Adipose tissue (tissue), 3 donors: ENCODE data around the gene TBCD. TPM values are rescaled to one million over a fixed set of nuclear protein-coding genes. Genes with fewer than 3 reads are reported as not detected.
"Not testable (repeated sequence)": the region's sequence is repeated elsewhere in the genome, so short reads cannot be mapped to it uniquely, and the experiment has no call there.

Experiments
- H3K27ac ChIP-seq: one replicate; pipeline ENCODE4 v1.5.1; 2013; ENCODE audit warnings: low read depth, low read length
- WGBS, 3 donors: extraction: QIAGEN DNeasy Blood & Tissue Kit; methylation state at CpG; one replicate each; pipeline ENCODE4 v1.1.7; 2013; 5-methylcytosine and 5-hydroxymethylcytosine counted together
- polyA plus RNA-seq, 3 donors: library from polyadenylated mRNA; stranded (reverse); fragments of 200-250 nt; gene quantifications; one replicate each; pipeline ENCODE4 v1.2.3, GENCODE V29; 2013
- donor health status: healthy with polysubstance abuse.
- donor health status: Bipolar disorder and iron deficiency.
- donor health status: healthy.

Gene TBCD
- polyA plus RNA-seq, 3 donors = 42.1 to 145 (median 65.1) TPM

- H3K27ac ChIP-seq = no peak overlapping the region
- WGBS, 3 donors = 84 to 87% (median 86%) methylated on average over 19 of the region's 19 CpGs
Measured at GRCh38 chr17:82722341-82723013, 29.4 kb upstream of the TBCD start.

GRCh38 chr17:82723169-82723807 lies 28.6 kb upstream of the TBCD start:
- WGBS, 3 donors = 87 to 94% (median 93%) methylated on average over 26 of the region's 26 CpGs
- H3K27ac ChIP-seq = no peak overlapping the region

- H3K27ac ChIP-seq = no peak overlapping the region
- WGBS, 3 donors = 96 to 98% (median 98%) methylated on average over 10 of the region's 10 CpGs
Measured at GRCh38 chr17:82726427-82726826, 25.4 kb upstream of the TBCD start.

- H3K27ac ChIP-seq = no peak overlapping the region
- 87 to 90% (median 87%) methylated on average over 47 to 48 of the region's 48 CpGs for WGBS, 3 donors
Measured at GRCh38 chr17:82729479-82730260, 22.2 kb upstream of the TBCD start.

GRCh38 chr17:82732118-82732743 lies 19.6 kb upstream of the TBCD start:
- 93 to 95% (median 94%) methylated on average over 12 to 13 of the region's 13 CpGs for WGBS, 3 donors
- no peak overlapping the region for H3K27ac ChIP-seq

- no peak within 1 kb of the TSS for H3K27ac ChIP-seq
- 2 to 4% (median 4%) methylated on average over 75 to 101 of the region's 101 CpGs for WGBS, 3 donors
Measured at GRCh38 chr17:82734987-82735866, 16.6 kb upstream of the TBCD start, which contains the start of gene FN3K. TSS of gene FN3K (plus strand) at chr17:82735615. CDS start at chr17:82735637, 22 bp downstream.

- WGBS, 3 donors = 75 to 91% (median 91%) methylated on average over 17 to 18 of the region's 18 CpGs
- H3K27ac ChIP-seq = no peak overlapping the region
Measured at GRCh38 chr17:82736511-82737185, 15.2 kb upstream of the TBCD start.

- WGBS, 3 donors = 58 to 80% (median 74%) methylated on average over 26 of the region's 26 CpGs
- no peak overlapping the region for H3K27ac ChIP-seq
Measured at GRCh38 chr17:82737967-82738877, 13.6 kb upstream of the TBCD start.

- WGBS, 3 donors = 96 to 98% (median 96%) methylated on average over 10 of the region's 10 CpGs
- no peak overlapping the region for H3K27ac ChIP-seq
Measured at GRCh38 chr17:82740906-82741759, 10.7 kb upstream of the TBCD start.

GRCh38 chr17:82743344-82744219 lies 8.3 kb upstream of the TBCD start:
- WGBS, 3 donors = 91 to 93% (median 93%) methylated on average over 16 of the region's 16 CpGs
- no peak overlapping the region for H3K27ac ChIP-seq

- 73 to 77% (median 73%) methylated on average over 7 of the region's 7 CpGs for WGBS, 3 donors
- not testable (repeated sequence) for H3K27ac ChIP-seq
Measured at GRCh38 chr17:82744736-82745135, 7.1 kb upstream of the TBCD start.

GRCh38 chr17:82745524-82745923 lies 6.3 kb upstream of the TBCD start:
- H3K27ac ChIP-seq = no peak overlapping the region
- WGBS, 3 donors = 60 to 84% (median 81%) methylated on average over 8 of the region's 8 CpGs

- 88 to 97% (median 96%) methylated on average over 16 of the region's 16 CpGs for WGBS, 3 donors
Measured at GRCh38 chr17:82748756-82749155, 3.1 kb upstream of the TBCD start.

GRCh38 chr17:82750241-82750908 lies 1.5 kb upstream of the TBCD start:
- WGBS, 3 donors = 64 to 71% (median 67%) methylated on average over 34 to 40 of the region's 40 CpGs
- H3K27ac ChIP-seq = no peak overlapping the region

More at GRCh38 chr17:82748756-82749155, 3.1 kb upstream of the TBCD start:
- H3K27ac ChIP-seq = no peak overlapping the region
